Transverse colon (tissue), 4 donors: ENCODE results near the gene C17orf78. TPM values are rescaled to one million over a fixed set of nuclear protein-coding genes. Genes with fewer than 3 reads are reported as not detected.

Source experiments
- DNase-seq: peaks from one replicate; pipeline ENCODE4 v3.0.0-alpha.2; 2019
- H3K27ac ChIP-seq, 4 donors: fragments of 200-600 bp; sonication (generic); 2 replicates each; pipeline ENCODE4 v1.5.1; 2016 to 2018; ENCODE audit warnings: inconsistent platforms in 4 of 4
- H3K27me3 ChIP-seq: fragments of 200-600 bp; sonication (generic); 2 replicates; pipeline ENCODE4 v1.5.1; 2017; ENCODE audit warnings: inconsistent platforms
- H3K36me3 ChIP-seq, 4 donors: fragments of 200-600 bp; sonication (generic); 2 replicates each; pipeline ENCODE4 v1.5.1; 2017 to 2019; ENCODE audit warnings: inconsistent platforms in 4 of 4
- H3K4me1 ChIP-seq, 4 donors: fragments of 200-600 bp; sonication (generic); 2 replicates each; pipeline ENCODE4 v1.5.1; 2017 to 2020; ENCODE audit warnings: inconsistent platforms in 4 of 4
- H3K4me3 ChIP-seq, 4 donors: fragments of 200-600 bp; sonication (generic); 1 replicate in 1 of 4; 2 replicates in 3 of 4; pipeline versions ENCODE4 v1.5.1 to v1.6.1; 2017 to 2019; ENCODE audit warnings: inconsistent platforms in 4 of 4
- H3K9me3 ChIP-seq, 2 donors: fragments of 200-600 bp; sonication (generic); 2 replicates each; pipeline ENCODE4 v1.5.1; 2017 to 2019; ENCODE audit warnings: inconsistent platforms in 2 of 2
- EP300 ChIP-seq: sonication (generic); formaldehyde crosslinking; IDR thresholded peaks from one replicate; pipeline ENCODE4 v1.6.1; 2017; ENCODE audit warnings: antibody characterized with exemption, low read depth
- POLR2A ChIP-seq: fragments of 450-650 bp; IDR thresholded peaks from one replicate; pipeline ENCODE4 v1.6.1; 2016; ENCODE audit warnings: antibody characterized with exemption, mild to moderate bottlenecking, moderate library complexity
- POLR2AphosphoS5 ChIP-seq, 3 donors: sonication (generic); formaldehyde crosslinking; IDR thresholded peaks; one replicate each; pipeline ENCODE4 v1.6.1; 2016; ENCODE audit warnings: antibody characterized with exemption in 3 of 3
- WGBS, 2 donors: methylation state at CpG; one replicate each; pipeline ENCODE4 v1.1.5; 2018; ENCODE audit warnings: low coverage in 1 of 2; 5-methylcytosine and 5-hydroxymethylcytosine counted together
- in situ Hi-C, 4 donors: fragments of 200-750 bp; cut with MboI; loops; one replicate each; pipeline versions ENCODE4 v1.15.0 to v1.15.1; 2017; ENCODE audit warnings: low sequenced_read_pairs in 3 of 4, low pct_ligation_motif_present in 1 of 4, low pct_unique_long_range_greater_than_20kb in 1 of 4
- intact Hi-C: fragments of 100-400 bp; cut with DNase I; formaldehyde crosslinking; loops from one replicate; pipeline ENCODE4 v1.15.1; 2023; ENCODE audit warnings: low total_unique reads
- total RNA-seq, 4 donors: library from RNA; depleted of rRNA; stranded (reverse); fragments of >200 nt; gene quantifications; one replicate each; pipeline ENCODE4 v1.1.0, GENCODE V29; 2016
- TF ChIP-seq, protein P1 (sequence below), 5 experiments: fragments of 200-600 bp in 3 of 5; fragments of 450-650 bp in 2 of 5; sonication (generic) in 3 of 5; IDR thresholded peaks; 1 replicate in 2 of 5; 2 replicates in 3 of 5; pipeline ENCODE4 v1.5.1; 2016 to 2017; ENCODE audit warnings: antibody characterized with exemption in 5 of 5, inconsistent platforms in 3 of 5, mild to moderate bottlenecking in 2 of 5, moderate library complexity in 1 of 5

Gene C17orf78
- total RNA-seq, 4 donors from 2014 or later = not detected

GRCh38 chr17:37358098-37358829 is 17.5 kb upstream of the C17orf78 start:
- intact Hi-C loops (loop anchor here (10.0 kb wide), 1 partner anchor 47 kb away; the partner anchor contains the start of genes ACACA and TADA2A), in situ Hi-C loops (no loop called here)
- Histone ChIP-seq H3K9me3 (no peaks in the 10 kb centered on the region), H3K4me3 (peak overlapping the region; percentile 74 to 95 (median 78)), H3K4me1 (peaks cover 6 to 34% (median 21%) of the 10 kb centered on the region in 4 donors), H3K27ac (peak overlapping the region; percentile 88 to 91 (median 90)), H3K27me3 (no peaks in the 10 kb centered on the region), H3K36me3 (no peaks in the 10 kb centered on the region)
- DNase-seq = peak; percentile 57
- TF ChIP-seq, protein P1, sequence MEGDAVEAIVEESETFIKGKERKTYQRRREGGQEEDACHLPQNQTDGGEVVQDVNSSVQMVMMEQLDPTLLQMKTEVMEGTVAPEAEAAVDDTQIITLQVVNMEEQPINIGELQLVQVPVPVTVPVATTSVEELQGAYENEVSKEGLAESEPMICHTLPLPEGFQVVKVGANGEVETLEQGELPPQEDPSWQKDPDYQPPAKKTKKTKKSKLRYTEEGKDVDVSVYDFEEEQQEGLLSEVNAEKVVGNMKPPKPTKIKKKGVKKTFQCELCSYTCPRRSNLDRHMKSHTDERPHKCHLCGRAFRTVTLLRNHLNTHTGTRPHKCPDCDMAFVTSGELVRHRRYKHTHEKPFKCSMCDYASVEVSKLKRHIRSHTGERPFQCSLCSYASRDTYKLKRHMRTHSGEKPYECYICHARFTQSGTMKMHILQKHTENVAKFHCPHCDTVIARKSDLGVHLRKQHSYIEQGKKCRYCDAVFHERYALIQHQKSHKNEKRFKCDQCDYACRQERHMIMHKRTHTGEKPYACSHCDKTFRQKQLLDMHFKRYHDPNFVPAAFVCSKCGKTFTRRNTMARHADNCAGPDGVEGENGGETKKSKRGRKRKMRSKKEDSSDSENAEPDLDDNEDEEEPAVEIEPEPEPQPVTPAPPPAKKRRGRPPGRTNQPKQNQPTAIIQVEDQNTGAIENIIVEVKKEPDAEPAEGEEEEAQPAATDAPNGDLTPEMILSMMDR (IDR thresholded peaks at IDR 0.05) = no peak
- TF ChIP-seq EP300 (no peak), POLR2A (no peak), POLR2AphosphoS5 (IDR thresholded peaks at IDR 0.05) (peak in 1 of 3 donors; percentile 43)
- 0 to 2% methylated on average over 1 to 21 of the region's 21 CpGs for WGBS, 2 donors

DNA sequence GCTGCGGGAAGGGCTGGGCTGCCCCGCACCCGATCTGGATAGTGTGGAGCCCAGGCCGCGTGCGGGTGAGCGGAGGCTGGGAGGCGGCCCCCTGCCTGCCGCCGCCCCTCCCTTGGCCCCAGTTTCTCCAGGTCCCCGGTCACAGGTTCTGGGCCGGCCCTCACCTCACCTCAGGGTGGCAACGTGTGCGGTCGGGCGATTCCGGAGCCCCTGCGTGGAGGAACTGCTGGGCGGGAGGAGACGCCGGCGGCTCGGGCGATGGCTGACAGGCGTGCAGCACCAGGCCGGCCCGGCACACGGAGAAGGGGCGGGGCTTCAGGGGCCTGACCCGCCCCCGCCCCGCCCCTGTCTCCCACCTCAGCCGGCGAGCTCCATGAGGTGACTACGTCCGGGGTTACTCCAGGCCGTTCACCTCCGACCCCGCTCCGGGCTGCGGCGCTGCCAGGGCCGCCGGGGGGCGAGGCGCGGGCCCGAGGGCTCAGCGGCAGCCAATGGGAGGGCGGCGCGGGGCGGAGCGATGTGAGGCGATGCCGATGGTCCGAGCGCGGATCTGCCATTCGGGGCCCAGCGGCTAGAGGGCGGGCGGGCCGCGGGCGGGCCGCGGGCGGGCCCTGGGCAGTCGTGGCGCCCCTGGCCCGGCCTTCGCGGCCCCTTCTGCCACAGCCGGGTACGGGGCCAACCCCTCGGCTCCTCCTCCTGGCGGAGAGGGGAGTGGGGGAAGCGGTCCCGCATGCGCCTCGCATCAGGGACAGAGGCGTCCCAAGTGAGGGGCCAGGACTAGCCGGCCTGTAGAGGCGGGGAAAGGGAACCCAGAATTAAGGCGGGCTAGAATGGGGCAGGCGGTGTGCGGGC is 16.7 kb upstream of the C17orf78 start:
- peak overlapping the region; percentile 74 to 95 (median 78) for H3K4me3 ChIP-seq

GRCh38 chr17:37359682-37360188 is 16.1 kb upstream of the C17orf78 start:
- Histone ChIP-seq H3K27ac (peak overlapping the region; percentile 88 to 91 (median 90)), H3K4me1 (peaks cover 6 to 34% (median 21%) of the 10 kb centered on the region in 4 donors), H3K4me3 (peak overlapping the region; percentile 48 to 95 (median 78)), H3K36me3 (no peaks in the 10 kb centered on the region), H3K9me3 (no peaks in the 10 kb centered on the region), H3K27me3 (no peaks in the 10 kb centered on the region)
- TF ChIP-seq EP300 (no peak), POLR2A (no peak)
- TF ChIP-seq, protein P1 (IDR thresholded peaks at IDR 0.05) = no peak
- WGBS, 2 donors = 35 to 68% methylated on average over 2 to 18 of the region's 18 CpGs
- in situ Hi-C loops (no loop called here), intact Hi-C loops (loop anchor here (10.0 kb wide), 1 partner anchor 45 kb away; the partner anchor contains the start of genes ACACA and TADA2A)
- peak; percentile 8 for DNase-seq

More for the DNA sequence above, 16.7 kb upstream of the C17orf78 start:
- peak; percentile 94 for DNase-seq
- Histone ChIP-seq H3K27me3 (no peaks in the 10 kb centered on the region), H3K36me3 (no peaks in the 10 kb centered on the region), H3K27ac (peak overlapping the region; percentile 88 to 91 (median 90)), H3K9me3 (no peaks in the 10 kb centered on the region), H3K4me1 (peaks cover 6 to 34% (median 21%) of the 10 kb centered on the region in 4 donors)
- intact Hi-C loops (loop anchor here (10.0 kb wide), 1 partner anchor 46 kb away; the partner anchor contains the start of genes ACACA and TADA2A), in situ Hi-C loops (no loop called here)
- TF ChIP-seq EP300 (no peak), POLR2AphosphoS5 (IDR thresholded peaks at IDR 0.05) (peak; percentile 26 to 58 (median 48)), POLR2A (peak; percentile 46)
- TF ChIP-seq, protein P1 (IDR thresholded peaks at IDR 0.05) = peak; percentile 16 to 36 (median 21)
- 1% methylated on average over 46 of the region's 88 CpGs; no CpG with 5 or more reads in 1 of the 2 donors for WGBS, 2 donors
